NCI-H2081 (cell line): Measurements from ENCODE around the gene BCAT1.
A peak's percentile ranks its signal among the peaks of the same experiment; 100 is the strongest.
"Not testable (repeated sequence)": the region's sequence is repeated elsewhere in the genome, so short reads cannot be mapped to it uniquely, and the experiment has no call there.

Source experiments
- DNase-seq, 2 experiments: peaks; one replicate each; lab custom pipeline; 2025; lab: John Stamatoyannopoulos, UW

BCAT1 gene

DNA sequence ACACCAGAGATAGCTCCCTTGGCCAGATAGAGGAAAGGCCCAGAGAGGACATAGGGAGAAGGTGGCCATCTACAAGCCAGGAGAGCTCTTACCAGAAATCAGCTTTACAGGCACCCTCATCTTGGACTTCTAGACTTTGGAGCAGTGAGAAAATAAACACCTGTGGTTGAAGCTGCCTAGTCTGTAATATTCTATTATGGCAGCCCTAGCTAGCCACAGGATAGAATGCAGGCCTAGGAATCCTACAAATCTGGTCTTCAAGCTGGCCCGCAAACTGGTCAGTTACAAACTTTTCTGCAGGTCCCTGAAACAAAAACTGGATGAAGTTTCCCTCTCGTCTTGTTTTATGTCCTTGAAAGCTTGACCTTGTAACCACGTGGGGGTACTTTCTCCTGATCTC is 92.4 kb downstream of the BCAT1 start:
- no peak for DNase-seq

DNA sequence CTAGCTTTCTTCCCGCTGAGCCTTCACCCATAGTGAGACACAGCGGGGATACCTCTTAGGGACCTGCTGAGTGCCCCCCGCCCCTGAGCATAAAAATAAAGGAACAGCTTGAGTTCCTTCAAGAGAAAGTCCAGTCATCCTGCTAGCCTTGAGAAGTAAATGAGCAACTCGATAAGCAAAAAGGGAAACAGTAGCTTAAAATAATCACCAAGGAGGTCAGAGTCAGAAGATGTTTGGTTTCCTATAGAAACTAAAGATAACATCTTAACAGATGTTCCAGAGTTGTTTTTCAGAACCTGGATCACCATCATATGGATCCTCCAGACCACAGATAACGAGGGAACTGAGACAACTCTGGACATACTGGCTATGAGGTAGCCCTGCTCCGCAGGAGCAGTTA is 94.0 kb downstream of the BCAT1 start:
- no peak for DNase-seq

DNA sequence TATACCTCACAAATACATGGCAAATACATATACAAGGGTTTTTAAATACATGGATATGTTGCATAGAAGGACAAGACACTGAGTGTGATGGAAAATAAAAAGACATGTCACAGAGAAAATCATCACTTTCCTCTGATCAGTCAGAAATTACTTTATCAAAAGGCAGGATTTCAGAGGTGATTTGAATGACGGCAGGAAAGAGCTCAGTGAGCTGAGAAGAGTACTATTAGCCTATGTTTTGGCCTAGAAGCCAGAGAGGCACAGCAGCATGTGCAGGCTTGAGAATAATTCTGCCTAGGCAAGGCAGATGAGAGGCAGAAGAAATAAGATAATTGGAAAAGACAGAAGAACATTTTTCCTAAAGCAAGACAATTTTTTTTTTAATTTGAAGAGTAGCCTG is 94.9 kb downstream of the BCAT1 start:
- no peak for DNase-seq

DNA sequence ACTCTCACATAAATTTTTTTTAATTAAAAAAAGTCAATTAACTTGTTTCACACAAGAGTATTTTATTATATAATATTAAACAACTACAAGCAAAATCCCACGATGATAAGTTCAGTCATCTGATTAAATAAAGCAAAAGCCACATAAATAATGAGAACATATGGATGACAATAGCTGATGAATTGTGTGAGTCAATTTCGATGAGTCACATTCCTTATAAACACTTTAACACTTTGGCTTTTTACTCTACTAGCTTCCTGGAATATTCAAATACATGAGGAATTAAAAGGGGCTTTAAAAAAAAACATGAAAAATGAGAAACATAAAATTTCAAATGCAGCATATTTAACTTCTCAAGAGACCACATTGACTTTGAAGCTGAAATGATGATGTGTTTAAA is 95.3 kb downstream of the BCAT1 start:
- DNase-seq, result no peak

DNA sequence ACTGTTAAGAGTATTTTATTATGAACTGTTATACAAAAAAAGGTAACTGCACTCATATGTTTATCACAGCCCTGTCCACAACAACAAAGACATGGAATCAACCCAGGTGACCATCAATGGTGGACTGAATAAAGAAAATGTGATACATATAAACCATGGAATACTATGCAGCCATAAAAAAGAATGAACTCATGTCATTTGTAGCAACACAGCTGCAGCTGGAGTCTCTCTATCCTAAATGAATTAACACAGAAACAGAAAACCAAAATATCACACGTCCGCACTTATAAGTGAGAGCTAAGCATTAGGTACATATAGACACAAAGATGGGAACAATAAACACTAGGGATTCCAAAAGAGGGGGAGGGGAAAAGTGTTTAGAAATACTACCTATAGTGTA is 95.8 kb downstream of the BCAT1 start:
- no peak for DNase-seq

DNA sequence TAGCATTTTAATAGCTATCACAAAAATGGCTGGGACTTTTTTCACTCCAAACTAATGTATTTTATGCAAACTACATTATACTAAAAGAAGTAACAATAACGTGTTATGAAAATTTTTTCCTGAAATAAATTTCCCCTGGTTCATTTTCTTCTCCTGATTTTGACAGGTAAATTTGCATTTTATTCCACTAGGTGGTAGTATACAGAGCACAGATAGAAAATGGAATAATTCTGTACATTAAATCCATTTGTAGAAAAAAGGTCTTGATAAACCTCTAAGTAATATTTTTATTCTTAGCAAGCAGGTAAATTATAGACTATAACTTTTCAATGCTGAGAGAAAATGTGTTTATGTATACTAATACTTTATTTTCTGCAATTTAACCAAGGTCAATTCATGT is 96.5 kb downstream of the BCAT1 start:
- peak in 1 of 2 experiments; percentile 11 for DNase-seq

DNA sequence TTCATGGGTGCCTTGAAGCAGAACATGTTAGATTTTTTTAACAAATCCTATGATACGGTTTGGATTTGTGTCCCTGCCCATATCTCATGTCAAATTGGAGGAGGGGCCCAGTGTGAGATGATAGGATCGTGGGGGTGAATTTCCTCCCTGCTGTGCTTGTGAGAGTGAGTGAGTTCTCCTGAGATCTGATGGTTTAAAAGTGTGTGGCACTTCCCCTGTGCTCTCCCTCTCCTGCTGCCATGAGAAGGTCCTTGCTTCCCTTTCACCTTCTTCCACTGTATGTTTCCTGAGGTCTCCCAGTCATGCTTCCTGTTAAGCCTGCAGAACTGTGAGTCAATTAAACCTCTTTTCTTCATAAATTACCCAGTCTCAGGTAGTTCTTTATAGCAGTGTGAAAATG is 97.0 kb downstream of the BCAT1 start:
- not testable (repeated sequence) for DNase-seq

DNA sequence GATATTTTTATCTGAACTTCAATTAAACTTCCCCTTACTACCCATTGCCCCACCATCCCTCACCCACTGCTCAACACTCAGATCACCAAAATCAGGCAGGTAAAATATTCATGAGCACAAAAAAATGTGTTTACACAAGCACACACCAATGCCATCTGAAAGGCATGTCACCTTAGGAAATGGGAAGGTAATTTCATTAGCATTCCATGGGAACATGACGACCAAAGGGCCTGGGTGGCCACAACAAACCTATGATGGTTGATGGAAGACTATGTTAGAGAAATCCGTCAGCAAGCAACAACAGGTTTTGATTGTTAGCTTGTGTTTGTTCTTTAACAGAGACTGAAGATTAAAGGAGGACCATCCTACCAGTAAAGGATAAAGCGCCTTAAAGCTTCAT is 97.6 kb downstream of the BCAT1 start:
- DNase-seq, result no peak

DNA sequence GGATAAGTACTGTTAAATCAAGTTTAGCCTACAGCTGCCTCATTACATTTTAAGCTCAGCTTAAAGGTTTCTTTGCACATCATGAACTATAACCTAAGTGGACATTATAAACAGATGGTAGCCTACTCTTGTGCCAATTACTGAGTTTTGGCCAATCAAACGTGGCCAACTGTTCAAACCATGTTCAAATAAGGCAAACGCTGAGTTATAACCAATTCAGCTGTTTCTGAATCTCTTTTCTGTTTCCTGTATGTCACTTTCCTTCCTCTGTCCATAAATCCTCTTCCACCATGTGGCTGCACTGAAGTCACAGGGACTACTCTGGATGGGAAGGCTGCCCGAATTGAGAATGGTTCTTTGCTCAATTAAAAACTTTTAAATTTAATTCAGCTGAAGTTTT is 98.4 kb downstream of the BCAT1 start:
- peak in 1 of 2 experiments; percentile 64 for DNase-seq

DNA sequence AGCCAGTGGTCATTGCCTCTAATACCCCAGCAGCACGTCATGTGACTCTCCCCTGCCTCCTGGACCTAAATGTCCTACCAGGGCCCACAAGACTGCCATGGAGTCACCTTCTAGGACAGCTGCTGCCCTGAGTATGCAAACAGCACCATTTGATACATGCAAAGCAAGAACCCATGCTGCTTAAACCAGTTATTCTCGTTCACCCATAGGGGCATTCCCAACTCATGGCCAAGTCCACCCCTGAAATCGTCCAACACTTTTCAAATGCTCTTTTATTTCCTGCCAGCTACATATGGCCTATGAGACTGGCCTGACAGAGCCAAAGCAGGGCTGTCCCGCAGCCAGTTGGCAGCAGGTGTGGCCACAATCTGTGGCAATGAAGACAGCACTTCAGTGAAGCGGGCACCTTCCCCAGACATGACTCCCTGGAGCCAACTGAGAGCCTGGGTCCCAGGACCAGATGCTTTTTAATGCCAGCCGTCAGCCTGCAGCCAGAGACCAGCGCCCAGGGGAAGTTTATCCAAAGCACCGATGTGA is 99.9 kb downstream of the BCAT1 start:
- no peak for DNase-seq

DNA sequence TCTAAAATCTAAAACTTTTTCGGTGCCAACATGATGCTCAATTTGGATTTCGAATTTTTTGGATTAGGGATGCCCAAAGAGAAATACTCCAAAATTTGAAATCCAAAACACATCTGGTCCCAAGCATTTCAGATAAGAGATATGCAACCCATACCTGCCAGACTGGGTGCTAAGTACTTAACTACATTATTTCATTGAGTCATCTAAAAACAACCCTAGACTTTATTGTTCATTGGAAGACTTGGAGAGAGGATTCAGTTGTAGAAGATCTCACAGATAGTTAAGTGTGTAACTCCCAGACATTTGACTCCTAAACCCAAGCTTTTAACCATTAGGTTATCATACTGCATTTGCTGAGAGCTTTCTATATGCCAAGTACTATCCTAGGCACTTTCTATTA is 102.2 kb downstream of the BCAT1 start:
- DNase-seq, result no peak

DNA sequence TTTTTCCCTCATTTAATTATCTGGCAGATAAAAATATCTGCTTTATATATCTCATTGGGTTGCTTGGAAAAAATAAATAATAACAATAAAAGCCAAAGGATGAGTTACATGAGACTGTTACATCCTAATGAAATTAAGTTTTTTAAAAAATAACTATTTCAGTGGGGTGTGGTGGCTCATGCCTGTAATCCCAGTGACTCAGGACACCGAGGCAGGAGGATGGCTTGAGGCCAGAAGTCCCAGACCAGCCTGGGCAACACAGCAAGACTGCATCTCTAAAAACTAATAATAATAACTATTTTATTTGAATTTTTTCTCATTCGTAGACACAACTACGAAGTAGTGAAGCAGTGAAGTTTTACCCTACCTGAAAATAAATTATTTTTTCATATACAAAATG is 103.3 kb downstream of the BCAT1 start:
- no peak for DNase-seq

DNA sequence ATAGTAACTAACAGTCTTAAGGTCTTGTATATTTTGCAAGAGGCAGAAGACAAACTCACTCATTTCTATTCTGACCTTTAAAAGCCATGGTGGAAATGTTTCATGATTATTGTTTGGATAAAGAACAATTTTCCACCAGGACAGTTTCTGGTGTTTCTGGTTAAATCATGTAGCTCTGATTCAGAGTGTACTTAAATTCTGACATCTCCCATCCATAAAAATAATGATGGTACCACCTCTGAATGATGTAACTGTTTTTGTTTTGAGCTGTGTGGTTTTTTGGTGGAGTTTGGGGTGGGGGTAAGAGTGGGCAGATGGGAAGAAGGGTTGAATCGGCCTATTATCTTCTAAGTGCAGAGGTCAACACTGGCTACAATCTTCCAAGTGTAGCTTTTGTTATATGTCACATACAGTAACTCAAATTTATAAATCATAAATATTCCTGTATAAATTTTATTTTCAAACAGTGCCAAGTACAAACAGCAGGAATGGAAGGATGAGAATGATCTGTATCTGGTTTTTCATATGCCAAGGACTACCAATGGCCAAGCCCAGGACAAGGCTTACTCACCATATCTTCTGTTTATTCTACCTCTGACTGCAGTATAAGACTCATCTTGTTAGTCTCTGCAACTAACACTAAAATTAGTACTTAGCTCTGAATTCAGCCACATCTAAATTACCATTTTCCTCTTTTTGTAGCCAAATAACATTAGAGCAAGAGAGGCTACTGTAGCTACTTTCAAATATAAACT is 108.7 kb downstream of the BCAT1 start:
- DNase-seq, result no peak

DNA sequence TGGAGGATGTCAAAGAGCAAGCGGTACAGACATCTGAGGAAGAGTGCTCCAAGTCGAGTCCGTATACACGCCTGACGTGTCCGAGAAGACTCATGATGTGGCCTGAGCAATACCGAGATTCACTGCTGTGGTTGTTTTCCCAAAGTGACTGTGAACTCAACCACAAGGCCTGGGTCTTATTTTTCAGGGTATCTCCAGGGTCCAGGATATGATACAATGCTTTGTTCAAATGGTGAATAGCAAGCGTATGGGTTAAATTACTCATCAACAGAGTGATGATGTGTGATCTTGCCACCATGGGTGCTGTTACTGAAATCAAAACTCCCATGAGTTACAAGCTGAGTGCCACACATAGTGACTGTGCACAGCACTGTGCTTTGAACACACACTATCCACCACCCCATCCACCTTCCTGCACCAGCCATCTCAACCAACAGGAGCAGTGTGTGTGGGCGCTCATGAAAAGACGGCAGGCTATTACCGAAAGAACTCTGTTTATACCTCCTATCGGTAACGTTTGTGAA is 109.6 kb downstream of the BCAT1 start:
- DNase-seq, result no peak

DNA sequence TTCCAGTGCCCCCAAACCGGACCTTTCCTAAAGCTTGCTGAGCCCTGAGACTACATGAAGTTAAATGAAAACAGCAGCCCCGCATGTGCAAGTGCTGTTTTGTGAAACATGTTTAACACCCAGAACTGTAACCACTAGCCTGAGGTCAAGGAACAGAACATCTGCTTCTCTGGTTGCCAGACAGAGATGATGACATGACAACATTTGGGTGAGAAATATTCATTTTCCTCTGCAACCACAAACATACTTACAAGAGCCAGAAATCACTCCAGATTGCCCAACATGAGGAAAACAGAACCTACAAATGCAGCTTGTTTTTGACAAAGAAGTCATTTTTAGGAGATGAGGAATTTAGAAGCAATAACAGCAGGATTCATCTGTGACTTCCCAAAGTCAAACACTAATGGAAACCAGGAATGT is 110.4 kb downstream of the BCAT1 start:
- DNase-seq, result no peak

DNA sequence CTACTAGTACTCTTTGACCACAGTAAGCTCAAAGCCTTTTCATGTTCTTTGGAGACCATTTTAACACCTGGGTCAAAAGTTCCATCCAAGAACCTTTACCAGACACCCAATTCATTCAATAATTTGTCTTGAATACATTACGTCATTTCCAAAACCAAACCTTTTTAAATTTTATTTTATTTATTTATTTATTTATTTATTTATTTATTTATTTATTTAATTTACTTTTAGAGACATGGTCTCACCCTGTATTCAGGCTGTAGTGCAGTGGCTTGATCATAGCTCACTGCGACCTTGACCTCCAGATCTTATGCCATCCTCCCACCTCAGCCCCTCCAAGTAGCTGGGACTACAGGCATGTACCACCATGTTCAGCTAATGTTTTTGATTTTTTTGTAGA is 113.5 kb downstream of the BCAT1 start:
- no peak for DNase-seq

DNA sequence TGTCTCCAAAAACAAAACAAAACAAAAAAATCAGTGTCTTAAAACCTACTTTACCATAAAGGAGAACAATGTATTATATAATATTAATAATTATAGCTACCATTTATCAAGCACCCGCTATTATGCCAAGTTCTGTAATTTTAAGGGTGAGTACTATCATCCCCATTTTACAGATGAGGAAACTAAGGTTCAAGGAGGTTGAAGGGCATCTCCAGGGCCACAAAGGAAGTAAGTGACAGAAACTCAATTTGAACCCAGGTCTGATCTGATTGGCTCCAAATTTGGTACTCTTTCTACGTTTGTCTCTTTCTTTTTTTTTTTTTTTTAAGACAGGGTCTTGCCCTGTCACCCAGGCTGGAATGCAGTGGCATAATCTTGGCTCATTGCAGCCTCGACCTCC is 115.4 kb downstream of the BCAT1 start:
- no peak for DNase-seq

DNA sequence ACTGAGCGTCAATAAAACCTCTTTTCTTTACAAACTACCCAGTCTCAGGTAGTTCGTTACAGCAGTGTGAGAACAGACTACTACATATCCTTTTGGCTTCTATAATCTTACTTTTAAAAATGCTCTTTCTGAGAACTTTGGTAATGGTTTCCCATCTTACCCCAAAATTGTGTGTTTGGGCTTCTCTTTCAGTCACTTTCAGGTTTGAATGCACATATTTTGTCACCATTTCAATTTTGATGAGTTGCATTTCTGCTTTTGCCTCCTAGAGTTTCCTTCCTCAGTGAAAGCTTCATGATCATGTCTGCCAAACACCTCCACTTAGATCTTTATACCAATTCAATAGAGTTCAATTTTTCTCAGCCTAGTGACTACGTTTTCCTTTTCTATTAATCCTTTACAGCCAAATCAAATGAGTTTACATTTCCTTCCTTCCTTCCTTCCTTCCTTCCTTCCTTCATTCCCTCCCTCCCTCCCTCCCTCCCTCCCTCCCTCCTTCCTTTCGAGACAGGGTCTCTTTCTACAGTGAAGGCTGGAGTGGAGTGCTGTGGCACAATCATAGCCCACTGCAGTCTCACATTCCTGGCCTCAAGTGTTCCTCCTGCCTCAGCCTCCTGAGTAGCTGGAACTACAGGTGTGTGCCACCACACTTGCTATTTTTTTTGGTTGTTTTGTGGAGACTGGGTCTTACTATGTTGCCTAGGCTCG is 124.9 kb downstream of the BCAT1 start:
- DNase-seq, result no peak

DNA sequence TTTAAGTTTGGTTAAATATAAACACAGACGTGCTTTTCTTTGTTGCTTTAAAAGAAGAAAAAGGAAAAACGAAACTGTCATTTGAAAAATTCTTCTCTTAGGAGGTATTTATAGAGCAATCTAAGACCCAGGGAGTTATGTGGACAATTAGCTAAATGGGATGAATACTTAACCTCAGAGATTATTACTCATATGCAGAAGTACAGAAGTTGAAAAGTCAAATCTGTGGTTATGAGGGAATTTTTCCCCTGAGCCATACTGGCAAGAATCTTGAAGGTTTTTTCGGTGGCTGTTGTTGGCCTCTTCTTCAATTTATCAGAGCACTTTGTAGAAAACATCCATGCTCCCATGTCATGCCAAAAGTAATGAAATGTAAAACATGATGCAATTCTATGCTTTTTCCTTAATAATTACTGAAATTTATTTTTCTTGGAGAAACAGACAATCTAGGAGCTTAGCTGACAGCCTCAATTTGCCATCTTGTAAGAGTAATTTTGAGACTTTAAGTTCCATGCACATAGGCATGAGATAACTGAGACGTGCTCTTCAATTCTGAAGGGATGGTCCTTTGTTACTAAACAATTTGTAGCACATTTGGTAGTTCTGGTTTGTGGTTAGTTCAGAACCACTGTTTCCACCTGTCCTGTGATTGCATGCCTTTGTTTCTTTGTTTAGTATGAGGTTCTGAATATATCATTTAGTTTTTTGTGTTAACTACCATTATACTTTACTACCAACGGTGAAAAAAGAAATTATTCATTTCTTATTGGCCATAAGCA is 126.6 kb downstream of the BCAT1 start:
- DNase-seq, result no peak

DNA sequence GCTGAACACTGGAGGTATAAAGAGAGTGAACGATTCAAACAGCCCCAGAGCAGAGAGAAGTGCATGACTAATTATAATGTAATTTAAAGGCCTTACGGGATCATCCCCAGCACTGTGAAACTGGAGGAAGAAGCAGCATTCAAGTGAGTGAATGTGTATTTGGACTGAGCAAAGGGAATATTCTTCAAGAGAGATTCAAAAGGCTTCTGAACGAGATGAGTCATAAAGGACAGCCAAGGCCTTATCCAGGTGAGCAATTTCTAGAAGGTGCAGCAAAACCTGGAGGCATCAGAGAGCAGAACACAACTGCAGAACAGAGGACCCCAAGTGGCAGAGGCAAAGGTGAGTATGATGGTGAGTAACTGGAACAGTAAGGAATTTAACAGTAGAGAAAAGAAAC is 127.2 kb downstream of the BCAT1 start:
- no peak for DNase-seq

DNA sequence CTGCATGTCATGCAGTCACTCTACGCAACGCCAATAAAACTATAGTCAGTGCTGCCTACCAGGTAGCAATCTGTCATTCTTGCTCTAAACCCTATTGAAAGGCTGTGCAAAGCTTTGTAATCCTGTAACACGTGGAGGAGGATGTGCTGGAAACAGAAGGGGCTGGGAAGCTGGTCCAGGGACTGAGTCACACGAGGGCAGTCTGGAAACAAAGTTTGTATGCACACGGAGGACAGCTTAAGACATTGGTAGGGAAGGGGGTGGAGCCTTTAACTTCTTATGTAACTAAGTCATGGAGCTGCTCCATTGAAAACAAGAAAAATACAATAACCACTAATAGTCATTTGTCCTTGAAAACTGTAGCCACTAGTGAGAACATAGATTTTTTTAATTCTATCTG is 128.0 kb downstream of the BCAT1 start:
- DNase-seq, result no peak

DNA sequence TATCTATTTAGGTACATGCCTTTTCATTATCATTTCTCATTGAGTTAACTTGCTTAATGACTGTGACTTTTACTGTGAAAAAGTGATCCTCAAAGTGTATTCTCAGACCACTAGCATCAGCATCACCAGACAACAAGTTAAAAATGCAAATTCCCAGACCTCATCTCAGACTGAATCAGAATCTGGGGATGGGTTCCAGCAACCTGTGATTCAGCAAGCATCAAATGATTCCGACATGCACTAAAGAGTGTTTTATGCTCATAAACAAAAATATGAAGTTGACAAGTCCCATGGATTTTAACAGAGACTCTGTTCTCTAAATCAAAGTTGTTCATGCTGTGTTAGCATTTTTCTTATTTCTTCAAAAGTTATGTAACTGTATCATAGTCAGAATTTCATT is 130.6 kb downstream of the BCAT1 start:
- no peak for DNase-seq

DNA sequence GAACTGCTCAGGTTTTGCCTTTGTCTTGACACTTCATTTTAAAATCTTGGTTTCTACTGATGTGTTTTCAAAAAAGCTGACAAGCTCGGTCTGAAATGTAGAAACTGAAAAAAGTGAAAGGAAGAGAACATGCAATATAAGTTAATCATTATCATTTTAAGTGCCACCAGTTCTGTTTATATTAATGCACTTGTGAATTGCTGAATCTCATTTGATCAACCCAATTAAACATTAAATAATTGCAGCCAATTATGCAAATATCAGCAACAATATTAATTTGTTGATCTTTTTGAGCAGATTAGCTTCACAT is 133.8 kb downstream of the BCAT1 start:
- no peak for DNase-seq
